Motor neuron (in vitro differentiated cells): ENCODE results near the gene ISG20L2. TPM values are rescaled to one million over a fixed set of nuclear protein-coding genes. Genes with fewer than 3 reads are reported as not detected.
A peak's percentile ranks its signal among the peaks of the same experiment; 100 is the strongest.

Experiments
- ATAC-seq, 8 experiments: fragments of 200-7000 bp; cut with Tn5 transposase; replicated peaks in 6 of 8; 2 replicates each; pipeline ENCODE4 v1.8.0; 2021; ENCODE audit warnings: mild to moderate bottlenecking in 8 of 8, moderate library complexity in 8 of 8
- H3K27ac ChIP-seq, 2 donors: fragments of 250-450 bp; sonication (Bioruptor Pico); 2 replicates each; pipeline ENCODE4 v1.9.0; 2021; ENCODE audit warnings: antibody characterized with exemption in 2 of 2, mild to moderate bottlenecking in 2 of 2, moderate library complexity in 1 of 2
- H3K4me1 ChIP-seq, 2 donors: fragments of 250-450 bp; sonication (Bioruptor Pico); replicated peaks in 1 of 2; 2 replicates each; pipeline ENCODE4 v1.6.1; 2021; ENCODE audit warnings: antibody characterized with exemption in 2 of 2, mild to moderate bottlenecking in 2 of 2, moderate library complexity in 1 of 2
- H3K4me3 ChIP-seq, 5 donors: fragments of 250-450 bp; sonication (Bioruptor Pico); 2 replicates each; pipeline ENCODE4 v1.9.0; 2021; ENCODE audit warnings: antibody characterized with exemption in 5 of 5, mild to moderate bottlenecking in 5 of 5, moderate library complexity in 4 of 5
- WGBS, 10 experiments: fragments of 450-650 bp; shearing (Covaris generic); methylation state at CpG; one replicate each; pipeline ENCODE4 v1.0.0; 2022; 5-methylcytosine and 5-hydroxymethylcytosine counted together
- in situ Hi-C, 9 experiments: fragments of 400-800 bp; cut with MboI; loops; one replicate each; pipeline ENCODE4 v1.15.0; 2021; ENCODE audit warnings: low sequenced_read_pairs in 9 of 9, low pct_unique_long_range_greater_than_20kb in 2 of 9; ENCODE audit not compliant: unreplicated experiment in 9 of 9
- total RNA-seq, 8 experiments: library from RNA; unstranded; fragments of 300-600 nt; gene quantifications; 2 replicates each; pipeline versions ENCODE4 v1.2.3 to v1.2.4, GENCODE V29; 2022

The ISG20L2 gene
- total RNA-seq, 8 experiments from 2014 or later: 25.1 to 45.2 (median 33.0) TPM

GRCh38 chr1:156707417-156708217 is 20.9 kb downstream of the ISG20L2 start:
- in situ Hi-C loops: no loop called here
- peak overlapping the region; percentile 92 to 93 for H3K27ac ChIP-seq
- no peak for ATAC-seq
- WGBS, 10 experiments: 0 to 19% (median 0%) methylated on average over 1 to 3 of the region's 8 CpGs; no CpG with 5 or more reads in 6 of the 10 experiments
- peaks cover 60 to 87% of the 10 kb centered on the region in 2 donors for H3K4me1 ChIP-seq
- H3K4me3 ChIP-seq: peak overlapping the region in 2 of 5 donors; percentile 44 to 69

GRCh38 chr1:156706657-156707416 is 21.7 kb downstream of the ISG20L2 start:
- ATAC-seq: peak; percentile 47 to 67 (median 58)
- Histone ChIP-seq H3K27ac (peak overlapping the region; percentile 92 to 93), H3K4me1 (peaks cover 60 to 87% of the 10 kb centered on the region in 2 donors), H3K4me3 (peak overlapping the region; percentile 32 to 69 (median 44))
- in situ Hi-C loops: no loop called here
- 0 to 3% (median 0%) methylated on average over 1 to 6 of the region's 29 CpGs; no CpG with 5 or more reads in 4 of the 10 experiments for WGBS, 10 experiments

GRCh38 chr1:156705918-156706656 is 22.5 kb downstream of the ISG20L2 start:
- H3K4me3 ChIP-seq: peak overlapping the region; percentile 32 to 69 (median 44)
- WGBS, 10 experiments: 0% methylated on average over 10 of the region's 45 CpGs; no CpG with 5 or more reads in 9 of the 10 experiments
- peaks cover 60 to 87% of the 10 kb centered on the region in 2 donors for H3K4me1 ChIP-seq
- peak; percentile 13 to 76 (median 66) for ATAC-seq
- H3K27ac ChIP-seq: peak overlapping the region; percentile 92 to 93
- in situ Hi-C loops: no loop called here

GRCh38 chr1:156705321-156705917 is 23.1 kb downstream of the ISG20L2 start, which contains the start of gene CRABP2:
Gene CRABP2 (minus strand): TSS chr1:156705583. CDS start chr1:156705446, 137 bp downstream.
- in situ Hi-C loops: no loop called here
- Histone ChIP-seq H3K4me3 (peak within 1 kb of the TSS; percentile 32 to 69 (median 44)), H3K27ac (peak within 1 kb of the TSS; percentile 92 to 93), H3K4me1 (peaks cover 57 to 80% of the 10 kb centered on the region in 2 donors)
- WGBS, 10 experiments: 0 to 4% (median 0%) methylated on average over 1 to 8 of the region's 42 CpGs; no CpG with 5 or more reads in 6 of the 10 experiments
- peak; percentile 6 to 52 (median 46) for ATAC-seq

- 0 to 10% (median 4%) methylated on average over 2 to 5 of the region's 29 CpGs; no CpG with 5 or more reads in 6 of the 10 experiments for WGBS, 10 experiments
- peak overlapping the region; percentile 32 to 69 (median 44) for H3K4me3 ChIP-seq
- H3K4me1 ChIP-seq: peaks cover 52 to 75% of the 10 kb centered on the region in 2 donors
- H3K27ac ChIP-seq: peak overlapping the region; percentile 92 to 93
- in situ Hi-C loops: no loop called here
- ATAC-seq: peak in 2 of 8 experiments; percentile 0 to 2
These were observed 23.6 kb downstream of the ISG20L2 start for GRCh38 chr1:156704930-156705320.

- no peak for ATAC-seq
- peak overlapping the region; percentile 32 to 69 (median 44) for H3K4me3 ChIP-seq
- peak overlapping the region; percentile 92 to 93 for H3K27ac ChIP-seq
- H3K4me1 ChIP-seq: peaks cover 45 to 68% of the 10 kb centered on the region in 2 donors
- in situ Hi-C loops: no loop called here
- whole genome bisulfite sequencing, 10 experiments: 0 to 100% (median 6%) methylated on average over 1 to 9 of the region's 10 CpGs; no CpG with 5 or more reads in 2 of the 10 experiments
These were observed 24.3 kb downstream of the ISG20L2 start for GRCh38 chr1:156704166-156704711.

GRCh38 chr1:156703741-156704140 is 24.8 kb downstream of the ISG20L2 start:
- WGBS, 10 experiments: 0 to 17% (median 0%) methylated on average over 1 to 4 of the region's 4 CpGs; no CpG with 5 or more reads in 6 of the 10 experiments
- in situ Hi-C loops: no loop called here
- ATAC-seq: no peak
- peak overlapping the region; percentile 32 to 69 (median 44) for H3K4me3 ChIP-seq
- H3K27ac ChIP-seq: peak overlapping the region; percentile 92 to 93
- peaks cover 43 to 63% of the 10 kb centered on the region in 2 donors for H3K4me1 ChIP-seq

- 0 to 20% (median 0%) methylated on average over 1 to 2 of the region's 4 CpGs; no CpG with 5 or more reads in 5 of the 10 experiments for WGBS, 10 experiments
- Histone ChIP-seq H3K4me1 (peaks cover 40 to 59% of the 10 kb centered on the region in 2 donors), H3K27ac (peak overlapping the region; percentile 92 to 93), H3K4me3 (peak overlapping the region in 4 of 5 donors; percentile 32 to 69 (median 44))
- no peak for ATAC-seq
- in situ Hi-C loops: no loop called here
These were observed 25.2 kb downstream of the ISG20L2 start for GRCh38 chr1:156703336-156703735.

GRCh38 chr1:156700736-156701531 is 27.6 kb downstream of the ISG20L2 start:
- in situ Hi-C loops: no loop called here

GRCh38 chr1:156698995-156699394 is 29.6 kb downstream of the ISG20L2 start:
- ATAC-seq: no peak
- in situ Hi-C loops: loop anchor here in 2 of 9 experiments (25.0 kb wide), 1 partner anchor 163 kb away; the partner anchor contains the start of genes INSRR (in 2 of the 2) and NTRK1 (in 2 of the 2)
- no peak overlapping the region for H3K27ac ChIP-seq
- 13 to 14% methylated on average over 1 of the region's 1 CpG; no CpG with 5 or more reads in 8 of the 10 experiments for WGBS, 10 experiments
- H3K4me3 ChIP-seq: no peak overlapping the region
- peaks cover 37 to 46% of the 10 kb centered on the region in 2 donors for H3K4me1 ChIP-seq

More at GRCh38 chr1:156700736-156701531, 27.6 kb downstream of the ISG20L2 start:
- WGBS, 10 experiments: 60 to 86% (median 76%) methylated on average over 1 to 7 of the region's 8 CpGs; no CpG with 5 or more reads in 4 of the 10 experiments
- ATAC-seq: no peak
- no peak overlapping the region for H3K27ac ChIP-seq
- H3K4me3 ChIP-seq: no peak overlapping the region
- peaks cover 31 to 53% of the 10 kb centered on the region in 2 donors for H3K4me1 ChIP-seq

GRCh38 chr1:156697481-156697880 is 31.1 kb downstream of the ISG20L2 start:
- Histone ChIP-seq H3K4me3 (no peak overlapping the region), H3K27ac (peak overlapping the region in 1 of 2 donors; percentile 14), H3K4me1 (peaks cover 46 to 50% of the 10 kb centered on the region in 2 donors)
- in situ Hi-C loops: loop anchor here in 2 of 9 experiments (25.0 kb wide), 1 partner anchor 165 kb away; the partner anchor contains the start of genes INSRR (in 2 of the 2) and NTRK1 (in 2 of the 2)
- WGBS, 10 experiments: 50 to 83% (median 67%) methylated on average over 2 to 8 of the region's 8 CpGs; no CpG with 5 or more reads in 6 of the 10 experiments
- peak in 6 of 8 experiments; percentile 12 to 43 (median 18) for ATAC-seq
